ENCODE results near the gene BTG4.

Gene BTG4

DNA sequence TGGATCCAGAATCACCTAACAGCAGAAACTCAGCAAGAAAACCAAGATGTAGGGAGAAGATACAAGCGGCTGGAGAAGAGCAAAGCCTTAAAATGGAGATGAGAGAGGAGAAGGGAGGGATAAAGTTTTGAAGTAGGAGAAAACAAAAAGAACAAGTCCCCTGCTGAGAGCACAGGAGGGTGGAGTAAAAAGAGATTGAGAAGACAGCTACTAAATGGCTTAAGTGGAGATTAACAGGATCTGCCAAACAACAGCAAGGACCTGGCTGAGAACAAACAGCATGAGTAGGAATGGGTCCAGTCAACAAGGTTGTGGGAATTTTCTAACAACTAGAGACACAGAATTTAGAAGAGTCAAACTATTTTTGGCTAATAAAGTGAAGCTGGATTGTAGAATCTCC is 18.1 kb downstream of the BTG4 start:
- no peak for DNase-seq (ENCODE audit: low read depth)

DNA sequence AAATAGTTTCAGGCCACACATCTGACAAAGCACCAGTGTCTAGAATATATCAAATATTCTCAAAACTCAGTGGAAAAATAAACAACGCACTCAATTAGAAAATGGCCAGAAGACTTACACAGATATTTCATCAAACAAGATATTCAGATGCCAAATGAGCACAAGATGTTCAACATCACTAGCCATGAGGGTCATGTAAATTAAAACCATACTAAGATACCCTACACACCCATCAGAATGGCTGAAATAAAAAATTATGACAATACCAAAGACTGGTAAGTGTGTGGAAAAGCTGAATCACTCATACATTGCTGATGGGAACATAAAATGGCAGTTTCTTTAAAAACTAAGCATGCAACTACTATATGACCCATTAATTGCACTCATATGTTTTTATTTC is 21.7 kb downstream of the BTG4 start:
- DNase-seq (ENCODE audit: low read depth), result no peak

DNA sequence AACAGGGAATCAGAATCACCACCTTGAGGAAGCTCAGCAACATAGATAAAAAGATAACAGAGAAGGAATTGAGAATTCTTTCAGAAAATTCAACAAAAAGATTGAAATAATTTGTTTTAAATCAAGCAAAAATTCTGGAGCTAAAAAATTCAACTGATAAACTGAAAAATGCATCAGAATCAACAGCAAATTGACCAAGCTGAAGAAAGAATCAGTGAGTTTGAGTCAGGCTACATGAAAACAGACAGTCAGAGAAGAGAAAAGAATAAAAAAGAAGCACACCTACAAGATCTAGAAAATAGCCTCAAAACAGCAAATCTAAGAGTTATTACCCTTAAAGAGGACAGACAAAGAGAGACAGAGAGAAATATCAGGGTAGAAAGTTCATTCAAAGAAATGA is 28.8 kb downstream of the BTG4 start:
- DNase-seq (ENCODE audit: low read depth), result no peak

DNA sequence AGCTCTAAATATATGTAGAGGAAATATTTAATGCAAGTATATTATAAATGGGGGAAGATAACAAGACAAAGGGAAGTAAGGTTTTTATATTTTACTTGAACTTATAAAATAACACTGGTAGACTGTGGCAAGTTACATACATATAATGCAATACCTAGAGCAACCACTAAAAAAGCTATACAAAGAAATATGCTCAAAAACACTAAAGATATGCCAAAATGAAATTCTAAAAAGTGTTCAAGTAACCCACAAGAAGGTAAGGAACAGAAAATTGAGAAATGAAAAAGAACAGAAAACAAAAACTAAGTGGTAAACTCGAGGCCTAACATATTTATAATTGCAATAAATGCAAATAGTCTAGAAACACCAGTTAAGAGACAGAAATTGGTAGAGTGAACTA is 32.5 kb downstream of the BTG4 start:
- no peak for DNase-seq (ENCODE audit: low read depth)

DNA sequence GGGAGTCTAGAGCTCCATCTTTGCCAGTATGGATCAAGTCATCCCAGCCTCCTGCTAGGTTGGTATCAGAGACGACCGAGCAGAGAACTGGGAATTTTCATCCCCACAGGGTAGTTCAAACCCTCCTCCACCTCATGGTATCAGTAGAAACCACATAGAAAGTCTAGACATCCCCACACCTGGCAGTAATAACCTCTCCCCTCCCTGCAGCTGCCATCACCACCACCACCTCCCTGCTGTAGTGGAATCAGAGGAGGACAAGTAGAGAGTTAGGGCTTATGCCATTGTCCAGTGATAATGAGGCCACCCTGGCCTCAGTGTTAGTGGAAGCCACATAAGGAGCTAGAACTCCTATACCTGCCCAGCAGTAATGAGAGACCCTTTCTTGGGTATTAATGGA is 34.3 kb downstream of the BTG4 start:
- DNase-seq (ENCODE audit: low read depth), result no peak

DNA sequence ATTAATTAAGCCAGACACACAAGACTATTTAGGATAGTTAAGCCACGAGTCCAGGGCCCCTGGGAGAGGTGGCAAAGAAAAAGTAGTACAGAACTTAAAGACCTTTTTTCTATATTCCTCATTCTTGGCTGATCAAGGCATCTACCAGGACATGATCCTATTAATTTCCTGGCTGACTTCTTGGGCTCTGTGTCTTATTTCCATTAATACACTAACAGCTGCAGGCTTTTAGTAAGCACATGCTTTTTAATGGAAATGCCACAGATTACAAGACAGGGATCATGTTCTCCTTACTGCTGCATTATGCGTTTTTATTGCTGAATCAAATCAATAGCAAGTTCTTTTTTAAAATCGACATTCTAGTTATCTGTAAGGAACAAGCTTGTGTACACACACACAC is 35.2 kb downstream of the BTG4 start:
- DNase-seq (ENCODE audit: low read depth), result no peak

DNA sequence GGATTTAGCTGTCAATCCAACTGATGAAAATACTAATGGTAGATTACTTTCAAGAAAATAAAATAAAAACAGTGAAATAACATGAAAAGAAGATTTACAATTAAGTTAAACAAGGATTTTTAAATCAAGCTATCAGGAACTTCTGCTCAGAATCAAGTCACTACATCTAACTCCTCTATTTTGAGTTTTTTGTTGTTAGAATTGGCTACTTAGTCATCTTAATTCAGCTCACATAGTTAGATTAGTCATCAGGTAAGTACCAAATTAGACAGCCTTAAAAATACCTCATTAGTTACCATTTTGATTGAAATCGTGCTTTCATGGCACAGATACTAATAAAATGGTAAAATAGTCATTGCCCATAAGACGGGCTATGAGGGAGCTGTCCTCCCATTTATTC is 35.8 kb downstream of the BTG4 start:
- DNase-seq (ENCODE audit: low read depth), result no peak

DNA sequence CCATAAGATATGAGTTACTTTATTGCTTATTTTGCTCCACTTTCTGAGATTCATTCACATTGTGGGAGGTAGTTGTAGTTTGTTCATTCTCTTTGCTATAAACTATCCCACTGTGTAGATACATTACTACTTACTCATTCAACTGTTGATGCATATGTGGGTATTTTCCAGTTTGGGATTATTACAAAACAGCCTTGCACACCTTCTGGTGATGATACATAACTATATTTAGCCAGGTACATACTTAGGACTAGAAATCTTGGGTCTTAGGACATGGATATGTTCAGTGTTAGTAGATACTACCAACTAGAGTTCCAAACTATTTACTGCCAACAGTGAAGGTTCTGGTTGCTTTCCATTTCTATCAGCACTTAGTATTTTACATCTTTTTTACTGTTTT is 37.8 kb downstream of the BTG4 start:
- DNase-seq (ENCODE audit: low read depth), result no peak

DNA sequence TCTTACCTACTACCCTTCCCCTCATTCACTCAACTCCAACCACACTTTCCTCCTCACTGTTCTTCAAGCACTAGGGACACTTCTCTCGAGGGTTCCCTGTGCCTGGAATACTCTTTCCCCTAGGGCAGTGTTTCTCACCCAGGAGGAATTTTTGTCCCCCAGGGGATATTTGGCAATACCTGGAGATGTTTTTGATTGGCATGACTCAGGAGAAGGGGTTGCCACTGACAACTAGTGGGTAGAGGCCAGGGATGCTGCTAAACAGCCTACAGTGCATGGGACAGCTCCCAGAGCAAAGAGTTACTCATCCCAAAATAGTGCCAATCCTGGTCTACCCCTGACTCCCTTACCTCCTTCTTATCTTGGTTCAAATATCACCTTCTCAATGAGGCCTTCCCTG is 40.0 kb downstream of the BTG4 start:
- no peak for DNase-seq (ENCODE audit: low read depth)

DNA sequence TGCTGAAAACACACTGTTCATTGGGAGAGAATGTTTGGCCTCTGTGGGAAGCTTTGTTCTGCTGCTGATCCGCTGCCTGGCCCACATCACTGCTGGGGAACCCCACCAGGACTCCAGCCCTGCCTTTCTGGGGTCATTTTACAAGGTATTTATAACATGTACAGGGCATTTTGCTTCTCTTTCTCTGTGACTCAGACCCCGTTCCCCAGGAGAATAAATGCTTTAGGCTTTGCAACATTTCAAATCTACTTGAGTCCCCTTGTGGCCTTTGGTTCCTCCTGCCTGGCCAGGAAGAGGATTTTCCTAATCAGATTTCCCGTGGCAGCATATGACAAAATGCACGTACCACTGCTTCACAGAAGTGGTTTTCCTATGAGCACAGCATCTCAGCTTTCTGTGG is 43.0 kb downstream of the BTG4 start:
- no peak for DNase-seq (ENCODE audit: low read depth)

DNA sequence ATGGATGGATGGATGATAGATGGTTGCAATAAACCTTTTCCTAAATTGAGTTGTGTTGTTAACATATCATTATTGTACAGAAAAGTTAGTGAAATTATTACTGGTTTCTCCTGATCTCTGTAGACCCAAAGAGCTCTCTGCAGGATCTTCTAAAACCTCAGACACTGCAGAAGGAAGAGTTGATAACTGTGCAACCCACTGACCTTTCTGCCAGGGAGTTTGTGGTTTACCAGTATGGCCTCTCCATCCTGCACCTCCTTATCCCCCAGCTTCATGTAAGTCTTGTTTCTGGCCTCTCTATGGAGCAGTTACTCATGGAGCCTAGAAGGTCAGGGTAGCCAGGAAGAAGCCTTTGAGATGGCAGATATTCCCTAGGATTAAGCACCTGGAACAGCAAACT is 45.6 kb downstream of the BTG4 start:
- no peak for DNase-seq (ENCODE audit: low read depth)

DNA sequence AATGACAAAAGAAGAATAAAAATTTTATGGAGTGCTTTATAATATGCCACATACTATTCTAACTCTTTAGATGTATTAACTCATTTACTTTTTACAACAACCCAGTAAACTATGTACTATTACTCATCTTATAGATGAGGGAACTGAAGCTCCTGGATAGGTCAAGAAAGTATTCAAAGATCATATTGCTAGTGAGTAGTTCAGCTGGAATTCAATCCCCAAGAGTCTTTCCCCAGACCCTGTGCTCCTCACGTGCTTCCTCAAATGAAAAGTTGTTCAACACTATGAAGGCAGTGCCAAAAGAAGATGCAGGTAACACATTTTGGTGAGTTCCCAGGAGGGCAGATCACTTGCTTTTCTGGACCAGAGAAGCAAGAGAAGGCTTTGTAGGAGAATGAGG is 46.8 kb downstream of the BTG4 start:
- no peak for DNase-seq (ENCODE audit: low read depth)

DNA sequence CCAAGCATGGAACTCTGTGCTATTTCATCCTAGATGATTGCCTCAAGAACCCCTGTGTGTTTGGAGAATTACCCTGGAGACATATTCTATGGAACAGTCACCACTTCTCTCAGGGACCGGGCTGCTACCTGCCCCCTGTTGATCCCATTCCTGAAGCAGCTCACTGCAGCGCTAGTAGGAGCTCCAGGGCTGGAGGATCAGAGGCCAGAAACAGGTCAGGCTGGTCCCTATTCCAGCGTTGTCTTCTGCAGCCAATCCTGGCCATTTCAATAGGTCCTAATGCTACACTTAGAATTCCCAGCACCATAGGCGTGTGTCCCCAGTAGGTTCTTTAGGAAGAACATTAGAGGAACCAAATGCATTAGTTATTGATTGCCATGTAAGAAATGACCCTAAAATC is 48.9 kb downstream of the BTG4 start:
- no peak for DNase-seq (ENCODE audit: low read depth)

DNA sequence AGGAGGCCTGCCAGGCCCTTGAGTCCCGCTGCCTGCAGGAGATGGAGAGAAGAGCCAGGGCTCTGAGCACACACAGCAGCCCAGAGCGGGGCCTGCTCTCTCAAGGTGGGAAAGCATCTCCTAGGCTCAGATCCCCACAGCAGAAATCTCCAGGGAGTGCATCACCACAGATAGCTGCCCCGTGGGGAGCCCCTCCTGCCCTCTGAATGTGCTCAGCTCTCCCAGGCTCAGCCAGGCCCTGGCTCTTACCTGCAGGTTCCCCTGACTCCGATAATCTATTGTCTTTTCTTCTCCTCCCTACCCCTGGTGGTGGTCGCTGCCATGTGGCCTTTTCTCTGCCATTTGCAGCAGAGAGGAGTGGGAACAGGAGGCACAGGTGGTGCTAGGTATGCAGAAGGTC is 49.9 kb downstream of the BTG4 start:
- no peak for DNase-seq (ENCODE audit: low read depth)

DNA sequence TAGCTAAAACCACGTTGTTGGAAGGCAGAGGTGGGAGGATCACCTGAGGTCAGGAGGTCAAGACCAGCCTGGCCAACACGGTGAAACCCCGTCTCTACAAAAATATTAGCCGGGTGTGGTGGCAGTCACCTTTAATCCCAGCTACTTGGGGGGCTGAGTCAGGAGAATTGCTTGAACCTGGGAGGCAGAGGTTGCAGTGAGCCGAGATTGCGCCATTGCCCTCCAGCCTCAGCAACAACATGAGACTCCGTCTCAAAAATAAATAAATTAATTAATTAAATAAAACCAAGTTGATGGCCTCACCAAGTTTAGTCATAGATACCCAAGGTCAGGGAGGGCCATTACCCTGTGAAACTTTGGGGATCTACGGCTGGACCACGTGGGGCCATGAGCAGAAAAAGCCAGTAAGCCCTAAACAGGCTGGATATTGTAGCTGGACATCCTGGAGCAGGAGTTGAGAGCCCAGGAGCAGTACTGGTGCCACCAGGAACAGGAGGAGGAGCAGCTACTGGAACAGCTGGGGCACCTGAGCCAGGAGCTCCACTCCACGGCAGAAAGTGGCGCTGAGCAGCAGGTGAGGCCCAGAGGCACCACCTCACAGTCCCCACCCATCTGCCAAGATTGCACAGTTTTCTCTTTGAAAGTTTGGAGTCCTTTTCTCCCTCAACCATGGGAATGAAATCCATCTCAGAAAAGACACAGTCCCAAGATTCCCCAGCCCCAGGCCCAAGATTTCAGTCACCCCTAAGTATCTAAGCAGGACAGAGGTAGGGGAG is 50.5 kb downstream of the BTG4 start:
- no peak for DNase-seq (ENCODE audit: low read depth)

DNA sequence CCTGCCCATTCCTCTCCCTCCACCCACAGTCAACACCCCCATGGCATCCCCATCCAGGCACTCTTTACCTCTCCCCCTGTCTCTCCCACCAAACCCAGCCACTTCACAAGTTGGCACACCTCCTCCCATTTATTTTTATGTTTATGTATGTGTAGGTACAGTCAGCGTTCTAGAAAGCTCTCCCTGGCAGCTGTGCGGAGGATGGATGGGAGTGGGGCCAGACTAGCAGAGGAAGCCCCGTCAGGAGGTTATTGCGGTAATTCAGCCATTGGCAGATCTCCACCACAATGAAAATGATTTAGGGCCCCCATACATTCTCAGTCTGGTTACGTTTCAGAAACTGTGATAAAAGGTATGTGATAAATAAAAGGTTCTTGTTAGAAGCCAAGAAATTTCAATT is 51.3 kb downstream of the BTG4 start:
- no peak for DNase-seq (ENCODE audit: low read depth)

DNA sequence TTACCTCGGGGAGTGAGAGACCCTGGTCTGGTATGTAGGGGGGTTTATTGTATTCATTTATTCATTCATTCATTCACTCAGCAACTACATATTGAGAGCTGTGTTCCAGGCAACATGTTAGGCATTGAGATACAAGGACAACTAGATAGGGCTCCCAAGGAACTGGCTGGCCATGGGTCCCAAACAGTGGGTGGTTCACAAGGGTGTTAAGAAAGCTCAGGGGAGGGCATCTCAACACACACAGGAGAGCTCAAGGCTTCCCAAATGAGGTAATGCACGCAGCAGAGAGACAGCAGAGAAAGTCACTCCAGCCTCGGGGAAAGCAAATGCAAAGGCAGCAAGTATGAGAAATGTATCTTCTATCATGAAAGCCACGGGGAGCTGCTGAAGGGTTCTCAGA is 51.8 kb downstream of the BTG4 start:
- DNase-seq (ENCODE audit: low read depth), result no peak

DNA sequence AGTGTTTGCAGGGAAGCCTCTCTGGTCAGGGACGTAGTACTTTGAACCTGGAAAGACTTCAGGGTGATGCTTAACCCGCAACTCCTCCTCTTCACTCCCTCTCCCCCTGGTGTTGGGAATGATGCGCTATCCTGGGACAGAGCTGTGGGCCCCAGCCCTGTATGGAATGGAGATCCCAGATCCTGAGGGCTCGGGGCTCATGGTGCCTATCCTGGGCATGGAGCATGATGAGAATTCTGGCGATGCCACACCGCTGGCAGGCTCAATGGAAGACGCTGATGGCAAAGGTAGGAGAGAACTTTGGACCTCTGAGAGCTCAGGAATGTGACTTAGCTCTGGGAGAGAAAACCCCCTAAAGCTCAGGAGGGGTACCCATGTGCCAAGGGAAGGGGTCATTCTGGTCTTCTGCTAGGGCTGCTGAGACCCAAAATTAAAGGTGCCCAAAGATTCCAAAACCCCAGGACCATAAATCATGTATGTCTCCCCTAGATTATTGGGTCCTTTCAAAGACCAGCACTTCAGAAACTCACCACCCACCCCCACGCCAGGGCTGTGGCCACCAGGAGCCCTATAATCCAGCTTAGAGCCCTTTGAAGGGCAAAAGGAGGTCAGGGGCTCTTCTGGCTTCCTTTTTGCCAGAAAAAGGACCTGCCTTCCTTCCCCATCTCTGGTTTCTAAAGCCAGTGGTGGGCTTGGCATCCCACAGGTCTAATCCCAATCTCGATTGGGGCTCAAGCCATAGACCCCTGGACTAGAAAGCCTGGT is 52.5 kb downstream of the BTG4 start:
- no peak for DNase-seq (ENCODE audit: low read depth)

DNA sequence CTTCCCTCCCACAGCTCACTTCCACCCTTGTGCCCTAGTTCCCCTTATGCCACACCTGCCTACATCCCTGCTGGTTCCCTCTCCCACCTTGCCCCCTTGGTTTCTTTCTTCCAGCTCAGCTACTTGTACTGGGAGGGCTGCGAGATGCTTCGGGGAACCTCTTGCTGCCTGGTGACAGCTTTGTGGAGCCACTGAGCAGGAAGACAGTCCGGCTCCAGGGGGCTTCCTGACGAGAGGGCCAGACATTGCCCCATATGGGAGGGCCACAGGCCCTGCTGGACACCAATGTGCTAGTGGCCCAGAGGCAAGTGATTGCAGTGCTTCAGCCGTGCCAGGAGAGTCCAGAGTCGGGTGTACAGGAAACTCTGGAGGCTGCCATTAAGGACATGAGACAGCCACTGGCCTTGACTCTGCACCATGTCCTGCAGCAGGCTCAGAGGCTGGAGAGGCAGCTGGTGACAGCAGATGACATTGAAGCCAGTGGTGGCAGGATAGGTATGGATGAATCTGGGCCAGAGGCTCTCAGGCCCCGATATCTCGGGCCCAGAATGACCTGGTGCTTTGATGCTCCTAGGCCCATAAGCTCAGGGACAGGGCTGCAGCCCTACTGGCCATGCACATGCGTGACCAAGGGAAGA is 54.3 kb downstream of the BTG4 start:
- no peak for DNase-seq (ENCODE audit: low read depth)

DNA sequence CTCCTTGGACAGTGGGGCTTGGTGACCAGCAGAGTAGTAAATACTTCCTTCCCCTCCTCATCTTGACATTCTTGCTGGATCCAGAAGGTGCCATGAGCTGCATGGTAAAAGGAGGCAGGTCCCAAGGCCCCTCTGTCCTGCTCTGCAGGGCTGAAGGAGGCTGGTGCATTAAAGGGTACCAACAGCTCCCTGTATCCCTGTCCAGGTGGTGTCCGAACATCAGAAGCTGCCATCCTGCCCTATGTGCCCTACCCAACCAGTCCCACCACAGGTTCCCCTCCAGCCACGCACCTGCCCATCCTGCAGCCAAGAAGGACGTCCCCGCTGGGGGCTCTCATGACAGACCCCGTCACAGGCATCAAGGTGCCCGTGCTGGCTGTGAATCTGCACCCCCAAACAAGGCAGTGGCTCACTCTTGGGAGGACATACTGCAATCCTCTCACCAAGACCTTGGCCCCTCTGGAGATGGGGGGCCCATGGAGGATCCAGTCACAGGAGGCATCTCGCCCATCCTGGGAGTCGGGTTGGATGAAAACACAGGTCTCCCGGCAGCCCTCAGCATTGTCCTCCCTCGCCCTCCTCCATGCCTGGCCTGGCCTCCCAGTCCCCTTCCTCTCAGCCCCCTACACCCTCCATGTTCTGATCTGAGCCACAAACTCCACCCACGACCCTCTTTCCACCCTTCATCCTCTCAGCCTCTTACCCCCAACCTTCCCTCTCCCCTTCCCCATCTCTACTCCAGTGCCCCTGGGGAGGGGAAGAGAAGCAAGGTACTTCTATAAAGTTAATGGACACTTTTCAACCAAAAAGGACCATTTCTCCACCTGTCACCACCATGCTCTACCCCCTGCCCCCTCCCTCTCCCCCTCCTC is 55.1 kb downstream of the BTG4 start:
- no peak for DNase-seq (ENCODE audit: low read depth)

DNA sequence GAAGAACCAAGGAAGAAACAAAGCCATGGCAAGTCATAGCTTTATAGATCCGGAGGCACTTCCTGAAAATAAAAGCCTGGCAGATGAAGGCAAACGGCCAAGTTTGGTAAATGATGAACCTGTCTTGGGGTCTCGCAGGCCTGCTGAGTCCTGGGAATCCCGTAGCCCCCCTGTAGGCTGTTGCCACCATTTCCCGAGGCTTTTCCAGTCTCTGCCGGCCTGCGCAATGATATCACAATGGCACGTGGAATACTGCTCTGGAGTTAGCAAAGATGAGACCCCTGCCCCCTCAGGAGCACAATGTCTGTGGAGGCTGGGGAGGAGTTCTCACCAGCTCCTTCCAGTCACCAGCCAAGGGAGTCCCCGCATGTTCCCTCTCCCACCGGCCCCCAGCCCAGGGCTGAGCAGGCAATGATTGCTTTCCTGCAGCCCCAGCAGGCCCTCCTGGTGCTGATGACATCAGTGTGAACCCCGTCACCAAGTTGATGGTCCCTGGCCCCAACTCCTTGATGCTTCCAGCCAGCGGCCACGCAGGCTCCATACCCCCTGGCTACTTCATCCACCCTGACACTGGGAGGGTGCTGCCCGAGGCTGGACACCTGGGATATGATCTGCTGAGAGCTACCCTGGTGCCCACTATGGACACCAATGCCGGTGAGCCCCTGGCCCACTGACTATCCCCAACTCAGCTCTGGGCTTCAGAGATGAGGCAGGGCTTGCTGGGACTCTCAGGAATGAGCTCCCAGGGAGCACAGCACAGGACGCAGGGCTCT is 55.9 kb downstream of the BTG4 start:
- DNase-seq (ENCODE audit: low read depth), result no peak

Measured in GM04503 (cell line).